Subcutaneous adipose tissue (tissue), 4 donors: ENCODE measurements around the gene SIGLEC10. TPM values are rescaled to one million over a fixed set of nuclear protein-coding genes. Genes with fewer than 3 reads are reported as not detected.

Experiments
- total RNA-seq, 4 donors: library from RNA; depleted of rRNA; stranded (reverse); fragments of >200 nt; gene quantifications; one replicate each; pipeline ENCODE4 v1.1.0, GENCODE V29; 2016
- TF ChIP-seq, protein P1 (sequence below): fragments of 450-650 bp; IDR thresholded peaks from one replicate; pipeline ENCODE4 v1.5.1; 2016; ENCODE audit warnings: low read depth, mild to moderate bottlenecking, control low read depth, antibody characterized with exemption, moderate library complexity

The SIGLEC10 gene
- total RNA-seq, 4 donors from 2014 or later: 0.66 to 1.8 (median 1.7) TPM; not detected in 1

DNA sequence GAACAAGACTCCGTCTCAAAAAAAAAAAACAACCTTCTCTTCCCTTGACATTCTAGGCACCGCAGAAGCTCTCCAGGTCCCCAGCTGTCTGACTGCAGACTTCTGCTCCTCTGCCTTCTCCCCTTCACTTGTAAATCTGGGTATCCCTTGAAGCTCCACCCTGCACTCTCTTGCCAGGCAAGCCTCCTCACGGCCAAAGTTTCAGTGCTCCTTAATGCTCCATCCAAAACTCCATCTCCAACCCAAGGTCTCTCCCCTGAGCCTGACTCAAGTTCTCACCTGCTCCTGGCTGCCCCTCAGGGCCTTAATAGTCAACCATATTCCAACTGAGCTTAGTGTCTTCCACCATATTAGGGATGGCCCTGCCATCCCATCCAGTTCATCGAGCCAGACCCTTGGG lies 47.2 kb downstream of the SIGLEC10 start:
- TF ChIP-seq, protein P1, sequence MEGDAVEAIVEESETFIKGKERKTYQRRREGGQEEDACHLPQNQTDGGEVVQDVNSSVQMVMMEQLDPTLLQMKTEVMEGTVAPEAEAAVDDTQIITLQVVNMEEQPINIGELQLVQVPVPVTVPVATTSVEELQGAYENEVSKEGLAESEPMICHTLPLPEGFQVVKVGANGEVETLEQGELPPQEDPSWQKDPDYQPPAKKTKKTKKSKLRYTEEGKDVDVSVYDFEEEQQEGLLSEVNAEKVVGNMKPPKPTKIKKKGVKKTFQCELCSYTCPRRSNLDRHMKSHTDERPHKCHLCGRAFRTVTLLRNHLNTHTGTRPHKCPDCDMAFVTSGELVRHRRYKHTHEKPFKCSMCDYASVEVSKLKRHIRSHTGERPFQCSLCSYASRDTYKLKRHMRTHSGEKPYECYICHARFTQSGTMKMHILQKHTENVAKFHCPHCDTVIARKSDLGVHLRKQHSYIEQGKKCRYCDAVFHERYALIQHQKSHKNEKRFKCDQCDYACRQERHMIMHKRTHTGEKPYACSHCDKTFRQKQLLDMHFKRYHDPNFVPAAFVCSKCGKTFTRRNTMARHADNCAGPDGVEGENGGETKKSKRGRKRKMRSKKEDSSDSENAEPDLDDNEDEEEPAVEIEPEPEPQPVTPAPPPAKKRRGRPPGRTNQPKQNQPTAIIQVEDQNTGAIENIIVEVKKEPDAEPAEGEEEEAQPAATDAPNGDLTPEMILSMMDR: no peak

DNA sequence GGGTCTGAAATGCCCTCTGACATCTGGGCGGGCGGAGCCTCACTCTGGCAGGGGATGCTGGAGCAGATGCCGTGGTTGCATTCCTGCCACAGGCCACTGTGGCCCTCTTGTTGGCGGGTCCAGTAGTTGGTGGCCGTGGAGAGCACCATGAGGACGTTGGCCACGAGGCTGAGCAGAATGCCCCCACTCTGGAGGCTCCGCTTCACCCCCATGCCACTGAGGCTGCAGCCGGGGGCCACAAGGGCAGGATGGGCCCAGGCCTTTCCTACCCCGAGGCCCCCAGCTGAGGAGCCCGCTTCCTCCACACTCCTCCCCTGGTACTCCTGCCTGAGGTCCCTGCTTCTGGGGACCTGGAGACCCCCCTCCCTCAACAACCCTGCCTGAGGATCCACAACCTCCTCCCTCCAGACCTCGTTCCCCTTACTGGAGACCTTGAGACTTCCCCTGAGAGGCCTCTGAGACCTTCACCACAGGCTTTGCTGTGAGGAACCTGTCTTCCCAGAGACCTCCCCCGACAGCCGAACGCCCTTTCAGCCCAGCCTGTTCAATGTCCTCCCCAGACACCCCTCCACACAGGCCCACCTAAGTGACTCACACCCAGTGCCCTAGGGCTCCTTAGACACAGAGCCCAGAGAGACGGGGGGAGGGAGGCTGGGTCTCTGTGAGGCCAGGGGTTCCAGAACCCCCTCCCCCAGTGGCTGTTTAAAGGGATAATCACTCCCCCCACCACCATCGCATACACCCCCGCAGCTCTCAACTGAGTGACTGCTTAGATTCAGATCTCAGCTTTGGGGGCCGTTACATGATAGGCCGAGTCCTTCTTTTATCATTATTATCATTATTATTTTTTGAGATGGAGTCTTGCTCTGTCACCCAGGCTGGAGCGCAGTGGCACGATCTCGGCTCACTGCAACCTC lies 48.8 kb downstream of the SIGLEC10 start, which contains the start of gene CLDND2:
TSS of gene CLDND2 (minus strand) at position 638 of the 917 bp plus-strand sequence. CDS start at position 212, 426 bp downstream.
- TF ChIP-seq, protein P1: no peak

DNA sequence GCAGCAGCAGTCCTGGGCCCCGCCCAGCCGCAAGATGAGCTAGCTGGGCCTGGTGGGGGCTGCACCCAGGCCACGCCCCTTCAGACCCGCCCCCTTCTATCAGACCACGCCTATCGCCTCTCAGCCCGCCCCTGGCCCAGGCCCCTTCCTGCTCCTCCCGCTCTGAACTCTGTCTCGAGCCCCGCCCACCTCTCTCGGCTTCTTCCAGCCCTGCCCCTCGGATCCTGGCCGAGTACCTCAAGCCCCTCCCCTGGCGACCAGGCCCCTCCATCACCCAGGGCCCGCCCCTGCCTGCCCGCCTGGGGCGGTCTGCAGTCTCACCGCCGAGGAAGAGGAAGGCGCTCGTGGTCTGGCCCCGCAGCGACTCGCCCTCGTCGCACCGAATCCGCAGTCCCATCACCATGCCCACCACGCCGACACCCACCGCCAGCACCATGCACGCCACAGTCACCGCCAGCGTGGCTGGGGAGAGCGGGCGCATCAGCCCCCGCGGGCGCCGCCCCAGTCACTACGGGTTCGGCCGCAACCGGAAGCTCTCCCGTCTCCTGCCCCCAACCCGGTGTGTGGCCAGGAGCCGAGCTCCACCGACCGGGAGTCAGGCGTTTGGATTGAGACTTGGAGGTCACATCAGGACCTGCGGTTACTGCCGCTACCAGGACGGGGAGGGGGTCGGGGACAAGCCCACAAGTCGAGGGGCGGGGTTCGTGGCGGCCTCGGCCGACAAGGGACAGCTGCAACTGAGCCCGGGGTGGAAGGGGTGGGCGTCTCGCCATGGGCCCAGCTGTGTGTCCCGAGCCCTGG lies 49.7 kb downstream of the SIGLEC10 start:
- TF ChIP-seq, protein P1: no peak

DNA sequence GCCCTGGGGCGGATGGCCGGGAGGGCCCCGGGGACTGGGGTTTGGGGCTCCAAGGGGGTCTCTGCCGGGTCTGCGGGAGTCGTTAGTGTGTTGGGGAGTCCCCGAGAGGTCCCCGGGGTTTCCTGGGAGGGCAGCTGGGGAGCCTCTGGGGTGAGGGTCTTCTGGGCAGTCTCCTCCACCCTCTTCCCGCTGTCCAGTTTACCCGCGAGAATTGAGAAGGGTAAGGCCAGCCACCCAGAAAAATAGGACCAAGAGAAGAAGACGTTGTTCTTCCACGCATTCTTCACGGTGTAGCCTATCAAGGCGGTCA lies 50.2 kb downstream of the SIGLEC10 start:
- TF ChIP-seq, protein P1: no peak

DNA sequence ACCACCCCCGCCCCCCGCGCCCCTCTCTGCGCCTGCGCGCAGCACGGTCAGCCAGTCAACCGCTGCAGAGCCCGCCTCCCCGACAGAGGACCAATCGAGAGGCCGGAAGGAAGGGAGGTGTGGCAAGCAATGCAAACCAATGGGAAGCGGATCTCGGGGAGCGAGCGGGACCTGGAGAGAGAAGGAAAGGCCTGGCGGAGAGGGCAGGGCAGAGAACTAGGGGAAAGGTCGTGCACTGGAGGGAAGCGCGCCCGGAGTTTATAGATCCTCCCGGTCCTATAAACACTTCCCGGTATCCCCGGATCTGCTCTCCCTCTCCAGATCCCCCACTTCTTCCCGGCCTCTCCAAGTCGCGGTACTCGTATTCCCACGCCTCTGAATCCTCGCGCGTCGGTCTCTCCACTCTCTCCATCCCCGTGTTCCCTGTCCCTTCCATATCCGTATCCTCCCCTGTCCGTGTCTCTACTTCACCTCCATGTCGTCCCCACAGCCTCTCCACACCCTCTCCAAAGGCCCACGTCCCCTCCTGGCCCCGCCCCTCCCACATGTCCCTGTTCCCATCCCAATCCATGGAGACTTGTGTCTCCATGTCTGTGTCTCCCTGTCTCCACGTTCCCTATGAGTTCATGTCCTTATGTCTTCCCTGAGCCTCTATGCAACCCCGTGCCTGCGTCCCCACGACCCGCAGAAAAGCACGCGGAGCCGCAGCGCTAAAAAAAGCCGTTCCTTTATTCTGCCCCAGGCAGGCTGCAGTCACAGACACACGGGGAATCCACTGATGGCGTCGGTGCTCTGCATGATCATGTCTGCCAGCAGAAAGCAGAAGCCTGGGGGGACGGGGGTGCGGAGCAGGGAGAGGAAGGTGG lies 50.8 kb downstream of the SIGLEC10 start:
- TF ChIP-seq, protein P1: no peak

DNA sequence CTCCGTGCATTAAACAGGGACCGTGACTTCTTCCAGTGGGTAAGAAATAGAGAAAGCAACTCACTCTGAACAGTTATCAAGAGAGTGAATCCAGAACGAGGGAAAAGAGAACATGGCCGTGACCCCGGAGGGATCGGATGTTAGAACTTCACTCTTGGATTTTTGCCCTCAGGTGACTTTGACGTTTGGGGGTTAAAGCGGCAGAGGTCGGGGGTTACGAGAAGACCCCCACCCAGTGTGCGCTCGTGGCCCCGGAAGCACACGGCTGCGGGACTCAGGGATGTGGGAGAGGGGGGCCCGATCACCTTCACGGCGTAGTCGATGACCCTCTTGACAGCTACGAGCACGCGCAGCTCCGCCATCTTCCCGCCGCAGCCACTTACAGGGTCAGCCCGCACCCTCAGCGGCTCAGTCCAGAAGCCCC lies 51.5 kb downstream of the SIGLEC10 start, which contains the start of gene ETFB:
TSS of gene ETFB (minus strand) at position 424 of the 424 bp plus-strand sequence. CDS start at position 362, 62 bp downstream.
- TF ChIP-seq, protein P1: no peak
